Lower leg skin (tissue), 3 donors: ENCODE results near the gene CCDC167.

Experiments used
- POLR2A ChIP-seq, 2 donors: fragments of 450-650 bp; IDR thresholded peaks; one replicate each; pipeline ENCODE4 v1.6.1; 2016 to 2017; ENCODE audit warnings: antibody characterized with exemption in 2 of 2, mild to moderate bottlenecking in 1 of 2, moderate library complexity in 1 of 2
- TF ChIP-seq, protein P1 (sequence below), 3 donors: fragments of 450-650 bp; IDR thresholded peaks; one replicate each; pipeline ENCODE4 v1.5.1; 2016; ENCODE audit warnings: antibody characterized with exemption in 3 of 3, mild to moderate bottlenecking in 3 of 3, moderate library complexity in 2 of 3

GRCh38 chr6:37491171-37491829 lies 8.4 kb downstream of the CCDC167 start:
- TF ChIP-seq, protein P1, sequence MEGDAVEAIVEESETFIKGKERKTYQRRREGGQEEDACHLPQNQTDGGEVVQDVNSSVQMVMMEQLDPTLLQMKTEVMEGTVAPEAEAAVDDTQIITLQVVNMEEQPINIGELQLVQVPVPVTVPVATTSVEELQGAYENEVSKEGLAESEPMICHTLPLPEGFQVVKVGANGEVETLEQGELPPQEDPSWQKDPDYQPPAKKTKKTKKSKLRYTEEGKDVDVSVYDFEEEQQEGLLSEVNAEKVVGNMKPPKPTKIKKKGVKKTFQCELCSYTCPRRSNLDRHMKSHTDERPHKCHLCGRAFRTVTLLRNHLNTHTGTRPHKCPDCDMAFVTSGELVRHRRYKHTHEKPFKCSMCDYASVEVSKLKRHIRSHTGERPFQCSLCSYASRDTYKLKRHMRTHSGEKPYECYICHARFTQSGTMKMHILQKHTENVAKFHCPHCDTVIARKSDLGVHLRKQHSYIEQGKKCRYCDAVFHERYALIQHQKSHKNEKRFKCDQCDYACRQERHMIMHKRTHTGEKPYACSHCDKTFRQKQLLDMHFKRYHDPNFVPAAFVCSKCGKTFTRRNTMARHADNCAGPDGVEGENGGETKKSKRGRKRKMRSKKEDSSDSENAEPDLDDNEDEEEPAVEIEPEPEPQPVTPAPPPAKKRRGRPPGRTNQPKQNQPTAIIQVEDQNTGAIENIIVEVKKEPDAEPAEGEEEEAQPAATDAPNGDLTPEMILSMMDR (IDR thresholded peaks at IDR 0.05): no peak
- no peak for TF ChIP-seq POLR2A (IDR thresholded peaks at IDR 0.05)
